ENCODE data around the gene DGKB. TPM values are rescaled to one million over a fixed set of nuclear protein-coding genes. Genes with fewer than 3 reads are reported as not detected.

DGKB gene
- total RNA-seq, 5 donors from 2014 or later (not counting 1 experiment from before 2014, with no cell fraction given) = not detected

DNA sequence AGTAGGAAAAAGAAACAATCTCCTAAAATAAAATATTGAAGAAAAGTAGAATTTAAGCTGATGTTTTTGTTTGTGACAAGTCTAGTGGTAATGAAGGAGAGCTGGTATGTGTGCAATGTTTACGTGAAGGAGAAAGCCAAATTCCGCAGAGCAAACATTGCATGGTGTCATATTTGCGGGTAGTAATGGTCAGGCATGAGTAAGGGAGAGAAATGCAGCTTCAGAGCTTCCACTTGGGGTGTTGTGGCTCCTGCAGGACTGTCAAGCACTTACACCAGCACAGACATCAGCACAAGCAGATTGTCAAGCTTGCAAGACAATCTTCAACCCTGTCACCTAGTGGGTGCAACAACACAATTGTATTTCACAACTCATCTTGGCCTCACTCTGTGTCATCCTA, 776.6 kb downstream of the DGKB start:
- 80% methylated on average over 1 of the region's 3 CpGs for WGBS (ENCODE audit: insufficient coverage)
- ATAC-seq (replicated peaks in 1 of 4) (no peak), DNase-seq (no peak)
- Mint-ChIP-seq H3K36me3 (no peaks in the 10 kb centered on the region), H3K27ac (no peak overlapping the region), H3K27me3 (peaks cover 0 to 2% of the 10 kb centered on the region in 2 donors), H3K9me3 (no peaks in the 10 kb centered on the region), H3K4me3 (no peak overlapping the region), H3K4me1 (no peaks in the 10 kb centered on the region)
- H3K36me3 ChIP-seq (ENCODE audit: control insufficient read depth in 2 of 2, extremely low read depth in 1 of 2, insufficient read depth in 1 of 2, low read length in 1 of 2) = no peaks in the 10 kb centered on the region
- ChIA-PET POLR2A (no interaction called here), CTCF (no interaction called here)
- no peak overlapping the region for H3K27ac ChIP-seq (ENCODE audit: low read length)
- no peaks in the 10 kb centered on the region for H3K27me3 ChIP-seq (replicated peaks in 1 of 2; ENCODE audit: control insufficient read depth in 2 of 2, extremely low read depth in 1 of 2, insufficient read depth in 2 of 2, low read length in 1 of 2)
- H3K9me3 ChIP-seq = no peaks in the 10 kb centered on the region
- no peaks in the 10 kb centered on the region for H3K4me1 ChIP-seq (ENCODE audit: control insufficient read depth in 1 of 2, extremely low read depth in 1 of 2, insufficient read depth in 2 of 2, low read length in 2 of 2)
- no peak overlapping the region for H3K4me3 ChIP-seq (ENCODE audit: control insufficient read depth in 1 of 2, extremely low read depth in 1 of 2, low read length in 1 of 2)

GRCh38 chr7:14124716-14125115, 777.8 kb downstream of the DGKB start:
- peaks cover 0 to 2% of the 10 kb centered on the region in 2 donors for H3K27me3 Mint-ChIP-seq
- no peaks in the 10 kb centered on the region for H3K4me1 ChIP-seq (ENCODE audit: control insufficient read depth in 1 of 2, extremely low read depth in 1 of 2, insufficient read depth in 2 of 2, low read length in 2 of 2)
- no peaks in the 10 kb centered on the region for H3K4me1 Mint-ChIP-seq
- H3K9me3 ChIP-seq = no peaks in the 10 kb centered on the region
- CTCF ChIA-PET = no interaction called here
- no peak overlapping the region for H3K4me3 ChIP-seq (ENCODE audit: control insufficient read depth in 1 of 2, extremely low read depth in 1 of 2, low read length in 1 of 2)
- DNase-seq (no peak), ATAC-seq (replicated peaks in 1 of 4) (no peak)
- H3K27ac ChIP-seq (ENCODE audit: low read length) = no peak overlapping the region
- H3K9me3 Mint-ChIP-seq = no peaks in the 10 kb centered on the region
- H3K27me3 ChIP-seq (replicated peaks in 1 of 2; ENCODE audit: control insufficient read depth in 2 of 2, extremely low read depth in 1 of 2, insufficient read depth in 2 of 2, low read length in 1 of 2) = no peaks in the 10 kb centered on the region
- H3K27ac Mint-ChIP-seq = no peak overlapping the region
- no peaks in the 10 kb centered on the region for H3K36me3 Mint-ChIP-seq
- POLR2A ChIA-PET = no interaction called here
- no peak overlapping the region for H3K4me3 Mint-ChIP-seq
- 67% methylated on average over 1 of the region's 2 CpGs for WGBS (ENCODE audit: insufficient coverage)
- H3K36me3 ChIP-seq (ENCODE audit: control insufficient read depth in 2 of 2, extremely low read depth in 1 of 2, insufficient read depth in 1 of 2, low read length in 1 of 2) = no peaks in the 10 kb centered on the region

DNA sequence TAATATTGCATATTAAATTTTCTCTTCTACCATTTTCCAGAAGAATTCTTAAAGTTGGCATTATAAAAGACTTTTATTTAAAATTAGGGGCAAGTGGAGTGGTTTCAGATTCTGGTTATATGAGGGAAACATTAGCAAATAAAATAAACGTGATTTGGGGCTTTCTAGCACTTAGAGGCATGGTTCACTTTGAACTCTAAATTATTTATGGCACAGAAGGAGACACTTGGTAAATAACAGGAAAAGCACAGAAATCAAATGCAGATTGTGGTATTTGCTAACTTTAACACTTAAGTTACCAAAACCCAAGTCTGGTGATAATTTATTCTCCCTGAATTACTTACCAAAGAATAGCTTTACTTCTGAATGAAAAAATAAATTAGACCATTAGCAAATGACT, 778.6 kb downstream of the DGKB start:
- no peak overlapping the region for H3K27ac ChIP-seq (ENCODE audit: low read length)
- Mint-ChIP-seq H3K27ac (no peak overlapping the region), H3K36me3 (no peaks in the 10 kb centered on the region), H3K27me3 (no peaks in the 10 kb centered on the region), H3K4me1 (no peaks in the 10 kb centered on the region), H3K4me3 (no peak overlapping the region), H3K9me3 (no peaks in the 10 kb centered on the region)
- WGBS (ENCODE audit: insufficient coverage) = no CpG with 5 or more reads among the region's 1 CpG
- CTCF ChIA-PET = no interaction called here
- no peaks in the 10 kb centered on the region for H3K27me3 ChIP-seq (replicated peaks in 1 of 2; ENCODE audit: control insufficient read depth in 2 of 2, extremely low read depth in 1 of 2, insufficient read depth in 2 of 2, low read length in 1 of 2)
- H3K4me1 ChIP-seq (ENCODE audit: control insufficient read depth in 1 of 2, extremely low read depth in 1 of 2, insufficient read depth in 2 of 2, low read length in 2 of 2) = no peaks in the 10 kb centered on the region
- H3K4me3 ChIP-seq (ENCODE audit: control insufficient read depth in 1 of 2, extremely low read depth in 1 of 2, low read length in 1 of 2) = no peak overlapping the region
- POLR2A ChIA-PET = interaction anchor here in 1 of 2 donors (0.7 kb wide), 1 partner anchor 283 kb away, joined by 3 read pairs; no protein-coding TSS in a partner anchor
- ATAC-seq (replicated peaks in 1 of 4) (no peak), DNase-seq (no peak)
- no peaks in the 10 kb centered on the region for H3K36me3 ChIP-seq (ENCODE audit: control insufficient read depth in 2 of 2, extremely low read depth in 1 of 2, insufficient read depth in 1 of 2, low read length in 1 of 2)
- no peaks in the 10 kb centered on the region for H3K9me3 ChIP-seq

DNA sequence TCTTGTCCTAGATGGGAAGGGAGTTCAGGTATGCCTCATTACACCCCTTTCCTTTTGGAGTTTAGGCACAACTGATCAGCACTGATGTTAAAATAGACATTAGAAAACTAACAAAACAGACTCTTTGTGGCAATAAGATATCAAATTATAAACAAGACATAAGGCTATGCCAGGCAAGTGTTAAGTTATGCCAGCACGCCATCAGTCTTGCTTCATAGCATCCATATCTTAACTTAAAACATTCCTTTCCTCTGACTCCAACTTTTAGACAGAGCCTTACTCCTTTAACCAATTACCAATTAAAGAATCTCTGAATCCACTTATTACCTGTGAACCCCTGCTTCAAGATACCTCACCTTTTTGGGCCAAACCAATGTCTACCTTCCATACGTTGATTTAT, 786.9 kb downstream of the DGKB start:
- 100% methylated on average over 1 of the region's 2 CpGs for WGBS (ENCODE audit: insufficient coverage)
- H3K9me3 Mint-ChIP-seq = peaks cover 0 to 5% (median 5%) of the 10 kb centered on the region in 3 donors
- no peaks in the 10 kb centered on the region for H3K4me1 ChIP-seq (ENCODE audit: control insufficient read depth in 1 of 2, extremely low read depth in 1 of 2, insufficient read depth in 2 of 2, low read length in 2 of 2)
- ChIA-PET CTCF (no interaction called here), POLR2A (no interaction called here)
- H3K27me3 Mint-ChIP-seq = no peaks in the 10 kb centered on the region
- H3K27ac Mint-ChIP-seq = no peak overlapping the region
- no peaks in the 10 kb centered on the region for H3K9me3 ChIP-seq
- H3K27me3 ChIP-seq (replicated peaks in 1 of 2; ENCODE audit: control insufficient read depth in 2 of 2, extremely low read depth in 1 of 2, insufficient read depth in 2 of 2, low read length in 1 of 2) = no peaks in the 10 kb centered on the region
- H3K4me3 Mint-ChIP-seq = no peak overlapping the region
- H3K27ac ChIP-seq (ENCODE audit: low read length) = no peak overlapping the region
- no peaks in the 10 kb centered on the region for H3K36me3 Mint-ChIP-seq
- H3K36me3 ChIP-seq (ENCODE audit: control insufficient read depth in 2 of 2, extremely low read depth in 1 of 2, insufficient read depth in 1 of 2, low read length in 1 of 2) = no peaks in the 10 kb centered on the region
- H3K4me1 Mint-ChIP-seq = no peaks in the 10 kb centered on the region
- H3K4me3 ChIP-seq (ENCODE audit: control insufficient read depth in 1 of 2, extremely low read depth in 1 of 2, low read length in 1 of 2) = no peak overlapping the region
- DNase-seq = no peak
- ATAC-seq (replicated peaks in 1 of 4) = no peak

DNA sequence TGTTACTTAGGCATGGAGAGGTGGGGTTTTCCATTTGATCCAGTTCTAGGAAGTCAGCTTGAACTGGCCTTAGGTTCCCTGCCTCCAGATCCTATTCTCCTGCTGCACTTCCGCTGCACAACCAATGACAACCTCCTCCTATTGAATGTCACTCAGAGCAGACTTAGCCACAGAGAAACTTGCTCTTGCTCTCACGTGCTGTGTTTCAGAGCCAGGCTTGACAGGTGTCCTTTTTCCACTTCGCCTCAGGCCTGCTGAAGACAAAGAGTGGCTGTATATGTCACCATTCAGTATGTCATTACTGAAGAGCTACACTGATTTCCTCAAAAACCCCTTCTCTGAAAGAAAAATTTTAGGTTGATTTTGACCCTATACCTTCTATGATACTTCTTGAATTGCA, 797.7 kb downstream of the DGKB start:
- H3K9me3 ChIP-seq = no peaks in the 10 kb centered on the region
- WGBS (ENCODE audit: insufficient coverage) = 52% methylated on average over 3 of the region's 3 CpGs
- DNase-seq = no peak
- Mint-ChIP-seq H3K9me3 (peaks cover 3 to 4% (median 3%) of the 10 kb centered on the region in 3 donors), H3K27ac (no peak overlapping the region), H3K4me3 (no peak overlapping the region), H3K27me3 (no peaks in the 10 kb centered on the region), H3K36me3 (no peaks in the 10 kb centered on the region), H3K4me1 (no peaks in the 10 kb centered on the region)
- no peak for ATAC-seq (replicated peaks in 1 of 4)
- H3K27me3 ChIP-seq (replicated peaks in 1 of 2; ENCODE audit: control insufficient read depth in 2 of 2, extremely low read depth in 1 of 2, insufficient read depth in 2 of 2, low read length in 1 of 2) = no peaks in the 10 kb centered on the region
- CTCF ChIA-PET = no interaction called here
- no peaks in the 10 kb centered on the region for H3K36me3 ChIP-seq (ENCODE audit: control insufficient read depth in 2 of 2, extremely low read depth in 1 of 2, insufficient read depth in 1 of 2, low read length in 1 of 2)
- no peak overlapping the region for H3K4me3 ChIP-seq (ENCODE audit: control insufficient read depth in 1 of 2, extremely low read depth in 1 of 2, low read length in 1 of 2)
- H3K4me1 ChIP-seq (ENCODE audit: control insufficient read depth in 1 of 2, extremely low read depth in 1 of 2, insufficient read depth in 2 of 2, low read length in 2 of 2) = no peaks in the 10 kb centered on the region
- H3K27ac ChIP-seq (ENCODE audit: low read length) = no peak overlapping the region
- POLR2A ChIA-PET = no interaction called here

GRCh38 chr7:14096159-14096558, 806.4 kb downstream of the DGKB start:
- DNase-seq (no peak), ATAC-seq (replicated peaks in 1 of 4) (no peak)
- no peaks in the 10 kb centered on the region for H3K4me1 Mint-ChIP-seq
- no peak overlapping the region for H3K4me3 Mint-ChIP-seq
- no peak overlapping the region for H3K4me3 ChIP-seq (ENCODE audit: control insufficient read depth in 1 of 2, extremely low read depth in 1 of 2, low read length in 1 of 2)
- no peaks in the 10 kb centered on the region for H3K36me3 ChIP-seq (ENCODE audit: control insufficient read depth in 2 of 2, extremely low read depth in 1 of 2, insufficient read depth in 1 of 2, low read length in 1 of 2)
- WGBS (ENCODE audit: insufficient coverage) = no CpG with 5 or more reads among the region's 1 CpG
- H3K9me3 Mint-ChIP-seq = peaks cover 0 to 13% (median 0%) of the 10 kb centered on the region in 3 donors
- H3K36me3 Mint-ChIP-seq = no peaks in the 10 kb centered on the region
- H3K4me1 ChIP-seq (ENCODE audit: control insufficient read depth in 1 of 2, extremely low read depth in 1 of 2, insufficient read depth in 2 of 2, low read length in 2 of 2) = no peaks in the 10 kb centered on the region
- CTCF ChIA-PET = no interaction called here
- H3K27me3 ChIP-seq (replicated peaks in 1 of 2; ENCODE audit: control insufficient read depth in 2 of 2, extremely low read depth in 1 of 2, insufficient read depth in 2 of 2, low read length in 1 of 2) = no peaks in the 10 kb centered on the region
- POLR2A ChIA-PET = no interaction called here
- no peaks in the 10 kb centered on the region for H3K27me3 Mint-ChIP-seq
- H3K27ac Mint-ChIP-seq = no peak overlapping the region
- no peak overlapping the region for H3K27ac ChIP-seq (ENCODE audit: low read length)
- no peaks in the 10 kb centered on the region for H3K9me3 ChIP-seq

- Mint-ChIP-seq H3K4me1 (no peaks in the 10 kb centered on the region), H3K9me3 (peaks cover 0 to 13% (median 0%) of the 10 kb centered on the region in 3 donors), H3K27me3 (no peaks in the 10 kb centered on the region), H3K4me3 (no peak overlapping the region), H3K36me3 (no peaks in the 10 kb centered on the region), H3K27ac (no peak overlapping the region)
- Histone ChIP-seq H3K27me3 (replicated peaks in 1 of 2; ENCODE audit: control insufficient read depth in 2 of 2, extremely low read depth in 1 of 2, insufficient read depth in 2 of 2, low read length in 1 of 2) (no peaks in the 10 kb centered on the region), H3K4me3 (ENCODE audit: control insufficient read depth in 1 of 2, extremely low read depth in 1 of 2, low read length in 1 of 2) (no peak overlapping the region), H3K36me3 (ENCODE audit: control insufficient read depth in 2 of 2, extremely low read depth in 1 of 2, insufficient read depth in 1 of 2, low read length in 1 of 2) (no peaks in the 10 kb centered on the region), H3K27ac (ENCODE audit: low read length) (no peak overlapping the region), H3K9me3 (no peaks in the 10 kb centered on the region), H3K4me1 (ENCODE audit: control insufficient read depth in 1 of 2, extremely low read depth in 1 of 2, insufficient read depth in 2 of 2, low read length in 2 of 2) (no peaks in the 10 kb centered on the region)
- POLR2A ChIA-PET = no interaction called here
- CTCF ChIA-PET = no interaction called here
- ATAC-seq (replicated peaks in 1 of 4) (no peak), DNase-seq (no peak)
- 80% methylated on average over 2 of the region's 4 CpGs for WGBS (ENCODE audit: insufficient coverage)
Observed at GRCh38 chr7:14095233-14095950, 807.2 kb downstream of the DGKB start.
